Caco-2 (cell line): ENCODE data around the gene NFILZ. TPM values are rescaled to one million over a fixed set of nuclear protein-coding genes. Genes with fewer than 3 reads are reported as not detected.

Source experiments
- BruUV-seq: library from RNA; stranded (reverse); fragments of 400-500 nt; replicated peaks from 2 replicates; lab custom pipeline; 2021; lab: Mats Ljungman, UMichigan
- CTCF ChIA-PET: fragments of 300-600 bp; sonication (Branson Sonifier 250); formaldehyde crosslinking; loops from one replicate; lab custom pipeline; 2022; ENCODE audit warnings: antibody characterized with exemption; lab: Charles Lee
- POLR2A ChIA-PET: fragments of 300-600 bp; sonication (Branson Sonifier 250); formaldehyde crosslinking; loops from one replicate; lab custom pipeline; 2022; ENCODE audit warnings: antibody characterized with exemption; lab: Charles Lee
- DNase-seq, 2 experiments: peaks; one replicate each; pipeline versions ENCODE4 v3.0.0 to v3.0.0-alpha.2; 2020 to 2022
- H3K27me3 ChIP-seq: replicated peaks from 2 replicates; pipeline ENCODE4 v1.6.0; 2011; ENCODE audit warnings: low read length; ENCODE audit not compliant: control insufficient read depth, insufficient read depth
- H3K36me3 ChIP-seq: 2 replicates; pipeline ENCODE4 v1.5.1; 2011; ENCODE audit warnings: low read length; ENCODE audit not compliant: control insufficient read depth, insufficient read depth
- H3K4me1 ChIP-seq: fragments of 250-450 bp; sonication (Bioruptor Pico); 2 replicates; pipeline ENCODE4 v1.5.1; 2020; ENCODE audit warnings: mild to moderate bottlenecking
- H3K4me3 ChIP-seq: 2 replicates; pipeline ENCODE4 v1.5.1; 2011; ENCODE audit warnings: low read depth, mild to moderate bottlenecking, control low read depth, low read length
- H3K9me3 ChIP-seq: fragments of 250-450 bp; sonication (Bioruptor Pico); 2 replicates; pipeline ENCODE4 v1.5.1; 2020; ENCODE audit warnings: mild to moderate bottlenecking, moderate library complexity
- H3K27ac Mint-ChIP-seq: one replicate; pipeline ENCODE4 v1.8.0; 2022; ENCODE audit warnings: mixed read lengths; ENCODE audit not compliant: unreplicated experiment
- H3K27me3 Mint-ChIP-seq: one replicate; pipeline ENCODE4 v1.8.0; 2022; ENCODE audit warnings: mixed read lengths; ENCODE audit not compliant: insufficient read depth, unreplicated experiment
- H3K36me3 Mint-ChIP-seq: one replicate; pipeline ENCODE4 v1.8.0; 2022; ENCODE audit warnings: mild to moderate bottlenecking, mixed read lengths; ENCODE audit not compliant: insufficient read depth, unreplicated experiment
- H3K4me1 Mint-ChIP-seq: one replicate; pipeline ENCODE4 v1.8.0; 2022; ENCODE audit warnings: low read depth, mixed read lengths; ENCODE audit not compliant: unreplicated experiment
- H3K4me3 Mint-ChIP-seq: one replicate; pipeline ENCODE4 v1.8.0; 2022; ENCODE audit warnings: mild to moderate bottlenecking, moderate library complexity, mixed read lengths; ENCODE audit not compliant: unreplicated experiment
- H3K9me3 Mint-ChIP-seq: one replicate; pipeline ENCODE4 v1.8.0; 2022; ENCODE audit warnings: mixed read lengths; ENCODE audit not compliant: unreplicated experiment
- CTCF ChIP-seq, 2 experiments: fragments of 200-600 bp in 1 of 2; IDR thresholded peaks; 1 replicate in 1 of 2; 2 replicates in 1 of 2; pipeline versions ENCODE4 v1.5.1 to v1.8.0; 2011 to 2022; ENCODE audit warnings: antibody characterized with exemption in 1 of 2, control low read depth in 1 of 2, inconsistent platforms in 1 of 2, low read depth in 1 of 2, low read length in 1 of 2, mild to moderate bottlenecking in 1 of 2, moderate library complexity in 1 of 2; ENCODE audit not compliant: insufficient read depth in 1 of 2, severe bottlenecking in 1 of 2, unreplicated experiment in 1 of 2
- intact Hi-C: fragments of 100-400 bp; cut with micrococcal nuclease; formaldehyde crosslinking; loops from one replicate; pipeline ENCODE4 v1.10.0; 2022; ENCODE audit not compliant: unreplicated experiment
- total RNA-seq: library from RNA; stranded (reverse); gene quantifications from 2 replicates; pipeline ENCODE4 v1.2.3, GENCODE V29; 2022

NFILZ gene
- total RNA-seq, 1 experiment from 2014 or later, result not detected

- H3K9me3 Mint-ChIP-seq, result no peaks in the 10 kb centered on the region
- POLR2A ChIA-PET, result no interaction called here
Measured at GRCh38 chr19:8666814-8667405, 36.5 kb downstream of the NFILZ start.

GRCh38 chr19:8673276-8673891 is 43.0 kb downstream of the NFILZ start:
- no peak overlapping the region for H3K4me3 Mint-ChIP-seq
- peaks cover 10% of the 10 kb centered on the region for H3K27me3 Mint-ChIP-seq
- no TSS peak for BruUV-seq
- Histone ChIP-seq H3K4me3 (no peak overlapping the region), H3K36me3 (no peaks in the 10 kb centered on the region), H3K27me3 (no peaks in the 10 kb centered on the region), H3K4me1 (no peaks in the 10 kb centered on the region), H3K9me3 (no peaks in the 10 kb centered on the region)
- peaks cover 21% of the 10 kb centered on the region for H3K9me3 Mint-ChIP-seq
- H3K36me3 Mint-ChIP-seq, result no peaks in the 10 kb centered on the region
- no peak for TF ChIP-seq CTCF (IDR thresholded peaks at IDR 0.05; ENCODE audit: insufficient read depth in 1 of 2, low read depth in 1 of 2, low read length in 1 of 2, severe bottlenecking in 1 of 2, unreplicated experiment in 1 of 2)
- intact Hi-C loops, result no loop called here
- no peaks in the 10 kb centered on the region for H3K4me1 Mint-ChIP-seq
- no peak overlapping the region for H3K27ac Mint-ChIP-seq
- CTCF ChIA-PET, result interaction anchor here (0.6 kb wide), 1 partner anchor 55 kb away, joined by 3 read pairs; no protein-coding TSS in a partner anchor
- DNase-seq, result no peak
- POLR2A ChIA-PET, result no interaction called here

More at GRCh38 chr19:8666814-8667405, 36.5 kb downstream of the NFILZ start:
- H3K36me3 ChIP-seq, result no peaks in the 10 kb centered on the region
- peaks cover 5% of the 10 kb centered on the region for H3K36me3 Mint-ChIP-seq
- no peak overlapping the region for H3K27ac Mint-ChIP-seq
- no peak for DNase-seq
- intact Hi-C loops, result no loop called here
- BruUV-seq, result no TSS peak
- no peaks in the 10 kb centered on the region for H3K4me1 Mint-ChIP-seq
- no peak for TF ChIP-seq CTCF (IDR thresholded peaks at IDR 0.05; ENCODE audit: insufficient read depth in 1 of 2, low read depth in 1 of 2, low read length in 1 of 2, severe bottlenecking in 1 of 2, unreplicated experiment in 1 of 2)
- no peaks in the 10 kb centered on the region for H3K27me3 ChIP-seq
- H3K4me3 ChIP-seq, result no peak overlapping the region
- H3K9me3 ChIP-seq, result no peaks in the 10 kb centered on the region
- no peak overlapping the region for H3K4me3 Mint-ChIP-seq
- no peaks in the 10 kb centered on the region for H3K27me3 Mint-ChIP-seq
- H3K4me1 ChIP-seq, result no peaks in the 10 kb centered on the region
- CTCF ChIA-PET, result no interaction called here

- H3K4me3 Mint-ChIP-seq, result no peak overlapping the region
Measured at GRCh38 chr19:8675066-8675465, 44.6 kb downstream of the NFILZ start.

More at GRCh38 chr19:8675066-8675465, 44.6 kb downstream of the NFILZ start:
- Mint-ChIP-seq H3K36me3 (no peaks in the 10 kb centered on the region), H3K27me3 (peaks cover 12% of the 10 kb centered on the region), H3K9me3 (peaks cover 26% of the 10 kb centered on the region), H3K4me1 (no peaks in the 10 kb centered on the region), H3K27ac (no peak overlapping the region)
- Histone ChIP-seq H3K27me3 (no peaks in the 10 kb centered on the region), H3K4me3 (no peak overlapping the region), H3K36me3 (no peaks in the 10 kb centered on the region), H3K4me1 (no peaks in the 10 kb centered on the region), H3K9me3 (no peaks in the 10 kb centered on the region)
- BruUV-seq, result no TSS peak
- POLR2A ChIA-PET, result no interaction called here
- intact Hi-C loops, result no loop called here
- DNase-seq, result no peak
- CTCF ChIA-PET, result no interaction called here
- no peak for TF ChIP-seq CTCF (IDR thresholded peaks at IDR 0.05; ENCODE audit: insufficient read depth in 1 of 2, low read depth in 1 of 2, low read length in 1 of 2, severe bottlenecking in 1 of 2, unreplicated experiment in 1 of 2)
